B cell (primary cell): ENCODE results near the gene GOLGA6L2. TPM values are rescaled to one million over a fixed set of nuclear protein-coding genes. Genes with fewer than 3 reads are reported as not detected.

Experiments
- ATAC-seq: fragments of 200-7000 bp; cut with Tn5 transposase; one replicate; pipeline ENCODE4 v1.10.0; 2021; ENCODE audit warnings: low read depth, mild to moderate bottlenecking, moderate number of reproducible peaks, moderate library complexity
- CTCF ChIA-PET: fragments of 350-600 bp; sonication (Branson Sonifier 250); formaldehyde crosslinking; loops from one replicate; lab custom pipeline; 2021; ENCODE audit warnings: antibody characterized with exemption, inconsistent platforms; lab: Charles Lee
- POLR2A ChIA-PET: fragments of 350-600 bp; sonication (Branson Sonifier 250); formaldehyde crosslinking; loops from one replicate; lab custom pipeline; 2021; ENCODE audit warnings: antibody characterized with exemption; lab: Charles Lee
- DNase-seq: peaks from one replicate; pipeline ENCODE4 v3.0.0; 2013
- H2AFZ ChIP-seq: 2 replicates; pipeline ENCODE4 v1.6.1; 2012; ENCODE audit warnings: mild to moderate bottlenecking, low read depth, low read length; ENCODE audit not compliant: insufficient read depth, poor library complexity, severe bottlenecking
- H3K27ac ChIP-seq, 2 donors: 1 replicate in 1 of 2; 2 replicates in 1 of 2; pipeline ENCODE4 v1.5.1; 2012 to 2013; ENCODE audit warnings: low read length in 2 of 2, mild to moderate bottlenecking in 2 of 2, moderate library complexity in 1 of 2
- H3K27me3 ChIP-seq, 4 experiments: fragments of 200-600 bp in 1 of 4; sonication (generic) in 1 of 4; replicated peaks in 1 of 4; 1 replicate in 2 of 4; 2 replicates in 2 of 4; pipeline versions ENCODE4 v1.6.1 to v1.7.0; 2013 to 2016; ENCODE audit warnings: low read length in 3 of 4, mild to moderate bottlenecking in 2 of 4, mixed read lengths in 1 of 4, moderate library complexity in 1 of 4; ENCODE audit not compliant: insufficient read depth in 4 of 4, control insufficient read depth in 3 of 4; ENCODE audit errors: control extremely low read depth in 1 of 4
- H3K36me3 ChIP-seq, 2 experiments: replicated peaks in 1 of 2; 1 replicate in 1 of 2; 2 replicates in 1 of 2; pipeline versions ENCODE4 v1.6.1 to v1.7.1; 2013; ENCODE audit warnings: low read length in 1 of 2; ENCODE audit not compliant: insufficient read depth in 2 of 2, control insufficient read depth in 1 of 2; ENCODE audit errors: control extremely low read depth in 1 of 2, extremely low read depth in 1 of 2
- H3K4me1 ChIP-seq, 2 donors: fragments of 200-600 bp in 1 of 2; sonication (generic) in 1 of 2; 1 replicate in 1 of 2; 2 replicates in 1 of 2; pipeline versions ENCODE4 v1.5.1 to v1.6.1; 2013 to 2017; ENCODE audit warnings: low read length in 2 of 2; ENCODE audit not compliant: control insufficient read depth in 2 of 2, insufficient read depth in 2 of 2
- H3K4me2 ChIP-seq: replicated peaks from 2 replicates; pipeline ENCODE3; 2012; ENCODE audit warnings: mild to moderate bottlenecking, low read depth, low read length; ENCODE audit not compliant: poor library complexity, severe bottlenecking
- H3K4me3 ChIP-seq, 5 experiments: fragments of 200-600 bp in 1 of 5; sonication (generic) in 1 of 5; 1 replicate in 3 of 5; 2 replicates in 2 of 5; pipeline versions ENCODE4 v1.5.1 to v1.7.0; 2011 to 2016; ENCODE audit warnings: low read length in 4 of 5, mild to moderate bottlenecking in 4 of 5, low read depth in 2 of 5, control low read depth in 1 of 5, moderate library complexity in 1 of 5; ENCODE audit not compliant: insufficient read depth in 1 of 5; ENCODE audit errors: control extremely low read depth in 1 of 5, extremely low read depth in 1 of 5
- H3K79me2 ChIP-seq: fragments of 200-600 bp; sonication (generic); one replicate; pipeline ENCODE4 v1.6.0; 2016; ENCODE audit warnings: low read length; ENCODE audit not compliant: control insufficient read depth, insufficient read depth
- H3K9ac ChIP-seq: fragments of 200-600 bp; sonication (generic); 2 replicates; pipeline ENCODE4 v1.6.1; 2017; ENCODE audit warnings: mild to moderate bottlenecking, low read length, moderate library complexity
- H3K9me3 ChIP-seq, 3 donors: one replicate each; pipeline versions ENCODE4 v1.6.1 to v1.7.1; 2013; ENCODE audit warnings: low read length in 2 of 3; ENCODE audit not compliant: control insufficient read depth in 2 of 3, insufficient read depth in 1 of 3; ENCODE audit errors: control extremely low read depth in 1 of 3
- H4K20me1 ChIP-seq: 2 replicates; pipeline ENCODE4 v1.6.0; 2012; ENCODE audit warnings: mild to moderate bottlenecking, low read length; ENCODE audit not compliant: insufficient read depth, control insufficient read depth, poor library complexity, severe bottlenecking
- H3K27ac Mint-ChIP-seq: one replicate; pipeline ENCODE4 v1.8.0; 2021; ENCODE audit warnings: mixed read lengths
- H3K27me3 Mint-ChIP-seq: one replicate; pipeline ENCODE4 v1.8.0; 2021; ENCODE audit warnings: mixed read lengths
- H3K4me1 Mint-ChIP-seq: one replicate; pipeline ENCODE4 v1.8.0; 2021; ENCODE audit warnings: mixed read lengths
- H3K4me3 Mint-ChIP-seq: one replicate; pipeline ENCODE4 v1.8.0; 2021; ENCODE audit warnings: mixed read lengths
- H3K9me3 Mint-ChIP-seq: one replicate; pipeline ENCODE4 v1.8.0; 2022; ENCODE audit warnings: mixed read lengths; ENCODE audit not compliant: insufficient read depth
- CTCF ChIP-seq: fragments of 200-600 bp; IDR thresholded peaks from one replicate; pipeline ENCODE4 v1.8.0; 2022; ENCODE audit warnings: antibody characterized with exemption, mild to moderate bottlenecking
- EZH2 ChIP-seq: IDR thresholded peaks from 2 replicates; pipeline ENCODE4 v1.6.1; 2012; ENCODE audit warnings: borderline replicate concordance, low read depth, mild to moderate bottlenecking, moderate library complexity, low read length; ENCODE audit not compliant: insufficient read depth, poor library complexity, severe bottlenecking
- WGBS: methylation state at CpG from one replicate; pipeline ENCODE4 v1.1.5; 2013; ENCODE audit warnings: missing lambda C conversion rate; ENCODE audit not compliant: insufficient coverage; 5-methylcytosine and 5-hydroxymethylcytosine counted together
- intact Hi-C: fragments of 100-400 bp; cut with micrococcal nuclease; formaldehyde crosslinking; loops from one replicate; pipeline ENCODE4 v1.10.0; 2022
- polyA plus RNA-seq: library from polyadenylated mRNA; depleted of rRNA; stranded (reverse); fragments of >200 nt; gene quantifications from 2 replicates; pipeline ENCODE4 v1.2.3, GENCODE V29; 2012
- total RNA-seq, 2 donors: library from RNA; stranded (reverse); fragments of 120-200 nt in 1 of 2; gene quantifications; 1 replicate in 1 of 2; 2 replicates in 1 of 2; pipeline versions ENCODE4 v1.2.3 to v1.2.4, GENCODE V29; 2013 to 2022

Gene GOLGA6L2
- total and polyA plus RNA-seq, 2 donors (not counting 1 experiment from before 2014, with no cell fraction given), result not detected

GRCh38 chr15:23446215-23447106, 582 bp downstream of the GOLGA6L2 start:
- CTCF ChIA-PET, result no interaction called here
- Mint-ChIP-seq H3K4me1 (no peaks in the 10 kb centered on the region), H3K4me3 (no peak overlapping the region), H3K9me3 (no peaks in the 10 kb centered on the region), H3K27ac (no peak overlapping the region), H3K27me3 (no peaks in the 10 kb centered on the region)
- peaks cover 0 to 9% (median 0%) of the 10 kb centered on the region in 3 donors for H3K9me3 ChIP-seq
- intact Hi-C loops, result no loop called here
- no peaks in the 10 kb centered on the region for H3K36me3 ChIP-seq
- no peak overlapping the region for H3K4me2 ChIP-seq
- POLR2A ChIA-PET, result no interaction called here
- no peak for DNase-seq
- no peak overlapping the region for H3K27ac ChIP-seq
- no peak overlapping the region for H3K4me3 ChIP-seq
- H3K4me1 ChIP-seq, result no peaks in the 10 kb centered on the region
- no peaks in the 10 kb centered on the region for H4K20me1 ChIP-seq
- no peak for ATAC-seq
- WGBS, result 89% methylated on average over 14 of the region's 15 CpGs
- no peak overlapping the region for H3K9ac ChIP-seq
- TF ChIP-seq CTCF (no peak), EZH2 (no peak)
- H2AFZ ChIP-seq, result no peak overlapping the region
- H3K79me2 ChIP-seq, result no peaks in the 10 kb centered on the region
- no peaks in the 10 kb centered on the region for H3K27me3 ChIP-seq

- TF ChIP-seq CTCF (no peak), EZH2 (no peak)
- no peaks in the 10 kb centered on the region for H3K4me1 Mint-ChIP-seq
- Histone ChIP-seq H3K27ac (no peak overlapping the region), H3K9ac (no peak overlapping the region), H3K27me3 (no peaks in the 10 kb centered on the region), H3K79me2 (no peaks in the 10 kb centered on the region), H3K4me1 (no peaks in the 10 kb centered on the region), H4K20me1 (no peaks in the 10 kb centered on the region), H2AFZ (no peak overlapping the region), H3K9me3 (peaks cover 0 to 14% (median 0%) of the 10 kb centered on the region in 3 donors), H3K4me3 (no peak overlapping the region), H3K36me3 (no peaks in the 10 kb centered on the region), H3K4me2 (no peak overlapping the region)
- intact Hi-C loops, result no loop called here
- POLR2A ChIA-PET, result no interaction called here
- CTCF ChIA-PET, result no interaction called here
- DNase-seq, result no peak
- H3K27me3 Mint-ChIP-seq, result no peaks in the 10 kb centered on the region
- 95% methylated on average over 8 of the region's 11 CpGs for WGBS
- no peak overlapping the region for H3K4me3 Mint-ChIP-seq
- no peaks in the 10 kb centered on the region for H3K9me3 Mint-ChIP-seq
- no peak overlapping the region for H3K27ac Mint-ChIP-seq
- no peak for ATAC-seq
These were observed 2.8 kb downstream of the GOLGA6L2 start for GRCh38 chr15:23444269-23444668.
